Measurements from ENCODE around the gene SYNJ2. TPM values are rescaled to one million over a fixed set of nuclear protein-coding genes. Genes with fewer than 3 reads are reported as not detected.
A peak's percentile ranks its signal among the peaks of the same experiment; 100 is the strongest.
"Not testable (repeated sequence)": the region's sequence is repeated elsewhere in the genome, so short reads cannot be mapped to it uniquely, and the experiment has no call there.

The SYNJ2 gene
- 10 to 100 TPM; 26.2 to 32.1 TPM for total RNA-seq

- POLR2A ChIA-PET, result interaction anchor here (0.7 to 4.7 kb wide), 8 partner anchors 14 to 115 kb away, joined by 3 to 17 read pairs (median 6); no protein-coding TSS in a partner anchor
- Mint-ChIP-seq H3K4me1 (peaks cover 51% of the 10 kb centered on the region), H3K9me3 (no peaks in the 10 kb centered on the region), H3K27me3 (peaks cover 3% of the 10 kb centered on the region), H3K36me3 (peaks cover 3% of the 10 kb centered on the region), H3K4me3 (peak within 1 kb of the TSS; percentile 91), H3K27ac (peak within 1 kb of the TSS; percentile 81)
- ATAC-seq (ENCODE audit: low read depth), result peak; percentile 91
- peak; percentile 91 for DNase-seq
These were observed at the start of gene SYNJ2 for GRCh38 chr6:157981395-157982101. Gene SYNJ2 (plus strand): TSS chr6:157981863. CDS start chr6:157981962, 99 bp downstream.

- POLR2A ChIA-PET, result no interaction called here
- no peak for ATAC-seq (ENCODE audit: low read depth)
- Mint-ChIP-seq H3K36me3 (peaks cover 14% of the 10 kb centered on the region), H3K27me3 (no peaks in the 10 kb centered on the region), H3K4me3 (no peak overlapping the region), H3K9me3 (no peaks in the 10 kb centered on the region), H3K4me1 (peaks cover 12% of the 10 kb centered on the region), H3K27ac (no peak overlapping the region)
- no peak for DNase-seq
These were observed 45.9 kb upstream of the SYNJ2 start for GRCh38 chr6:157935786-157936185.

- Mint-ChIP-seq H3K27me3 (no peaks in the 10 kb centered on the region), H3K9me3 (no peaks in the 10 kb centered on the region), H3K27ac (no peak overlapping the region), H3K4me1 (peaks cover 12% of the 10 kb centered on the region), H3K4me3 (no peak overlapping the region), H3K36me3 (peaks cover 14% of the 10 kb centered on the region)
- ATAC-seq (ENCODE audit: low read depth) (no peak), DNase-seq (no peak)
- POLR2A ChIA-PET, result no interaction called here
These were observed 44.3 kb upstream of the SYNJ2 start for GRCh38 chr6:157937318-157937717.

GRCh38 chr6:157937916-157938315 is 43.7 kb upstream of the SYNJ2 start:
- Mint-ChIP-seq H3K36me3 (peaks cover 13% of the 10 kb centered on the region), H3K9me3 (no peaks in the 10 kb centered on the region), H3K4me3 (no peak overlapping the region), H3K27me3 (no peaks in the 10 kb centered on the region), H3K27ac (no peak overlapping the region), H3K4me1 (peaks cover 12% of the 10 kb centered on the region)
- ATAC-seq (ENCODE audit: low read depth) (no peak), DNase-seq (no peak)
- POLR2A ChIA-PET, result no interaction called here

GRCh38 chr6:157940375-157941036 is 41.2 kb upstream of the SYNJ2 start:
- Mint-ChIP-seq H3K36me3 (peaks cover 17% of the 10 kb centered on the region), H3K4me1 (peaks cover 10% of the 10 kb centered on the region)
- H3K9me3 Mint-ChIP-seq; H3K4me3 Mint-ChIP-seq; ATAC-seq (ENCODE audit: low read depth); H3K27me3 Mint-ChIP-seq; DNase-seq; H3K27ac Mint-ChIP-seq; POLR2A ChIA-PET: not testable (repeated sequence)

- Mint-ChIP-seq H3K4me1 (peaks cover 11% of the 10 kb centered on the region), H3K36me3 (peaks cover 19% of the 10 kb centered on the region), H3K27ac (no peak overlapping the region), H3K4me3 (no peak overlapping the region), H3K9me3 (no peaks in the 10 kb centered on the region), H3K27me3 (no peaks in the 10 kb centered on the region)
- no peak for ATAC-seq (ENCODE audit: low read depth)
- DNase-seq, result no peak
- POLR2A ChIA-PET, result no interaction called here
These were observed 40.4 kb upstream of the SYNJ2 start for GRCh38 chr6:157941101-157941863.

GRCh38 chr6:157942351-157942750 is 39.3 kb upstream of the SYNJ2 start:
- DNase-seq (no peak), ATAC-seq (ENCODE audit: low read depth) (no peak)
- Mint-ChIP-seq H3K27ac (no peak overlapping the region), H3K27me3 (no peaks in the 10 kb centered on the region), H3K36me3 (peaks cover 19% of the 10 kb centered on the region), H3K4me3 (no peak overlapping the region), H3K4me1 (peaks cover 12% of the 10 kb centered on the region), H3K9me3 (no peaks in the 10 kb centered on the region)
- POLR2A ChIA-PET, result no interaction called here

GRCh38 chr6:157943249-157943963 is 38.3 kb upstream of the SYNJ2 start:
- POLR2A ChIA-PET, result no interaction called here
- Mint-ChIP-seq H3K4me1 (peaks cover 12% of the 10 kb centered on the region), H3K4me3 (no peak overlapping the region), H3K36me3 (peaks cover 19% of the 10 kb centered on the region), H3K27ac (no peak overlapping the region), H3K9me3 (no peaks in the 10 kb centered on the region), H3K27me3 (no peaks in the 10 kb centered on the region)
- DNase-seq, result no peak
- no peak for ATAC-seq (ENCODE audit: low read depth)

GRCh38 chr6:157943964-157944283 is 37.7 kb upstream of the SYNJ2 start:
- DNase-seq, result no peak
- no peak for ATAC-seq (ENCODE audit: low read depth)
- POLR2A ChIA-PET, result no interaction called here
- no peak overlapping the region for H3K27ac Mint-ChIP-seq
- peaks cover 12% of the 10 kb centered on the region for H3K4me1 Mint-ChIP-seq
- H3K9me3 Mint-ChIP-seq, result peaks cover 2% of the 10 kb centered on the region
- H3K4me3 Mint-ChIP-seq, result no peak overlapping the region
- peaks cover 20% of the 10 kb centered on the region for H3K36me3 Mint-ChIP-seq
- peaks cover 4% of the 10 kb centered on the region for H3K27me3 Mint-ChIP-seq

- Mint-ChIP-seq H3K27ac (no peak overlapping the region), H3K4me3 (no peak overlapping the region), H3K27me3 (peaks cover 9% of the 10 kb centered on the region), H3K36me3 (peaks cover 19% of the 10 kb centered on the region), H3K9me3 (peaks cover 7% of the 10 kb centered on the region), H3K4me1 (peaks cover 6% of the 10 kb centered on the region)
- POLR2A ChIA-PET, result no interaction called here
- ATAC-seq (ENCODE audit: low read depth), result no peak
- no peak for DNase-seq
These were observed 36.4 kb upstream of the SYNJ2 start for GRCh38 chr6:157944983-157945931.

- Mint-ChIP-seq H3K27ac (no peak overlapping the region), H3K4me1 (peaks cover 4% of the 10 kb centered on the region), H3K27me3 (peaks cover 10% of the 10 kb centered on the region), H3K9me3 (peaks cover 7% of the 10 kb centered on the region), H3K4me3 (no peak overlapping the region), H3K36me3 (peaks cover 19% of the 10 kb centered on the region)
- DNase-seq (no peak), ATAC-seq (ENCODE audit: low read depth) (no peak)
- POLR2A ChIA-PET, result no interaction called here
These were observed 35.5 kb upstream of the SYNJ2 start for GRCh38 chr6:157946053-157946617.

- peaks cover 4% of the 10 kb centered on the region for H3K4me1 Mint-ChIP-seq
- DNase-seq (no peak), ATAC-seq (ENCODE audit: low read depth) (peak; percentile 84)
- H3K4me3 Mint-ChIP-seq, result no peak overlapping the region
- H3K9me3 Mint-ChIP-seq, result peaks cover 7% of the 10 kb centered on the region
- peaks cover 19% of the 10 kb centered on the region for H3K36me3 Mint-ChIP-seq
- H3K27ac Mint-ChIP-seq, result no peak overlapping the region
- POLR2A ChIA-PET, result no interaction called here
- peaks cover 10% of the 10 kb centered on the region for H3K27me3 Mint-ChIP-seq
These were observed 34.7 kb upstream of the SYNJ2 start for GRCh38 chr6:157946865-157947532.

All from activated naive CD8-positive, alpha-beta T cell treated with anti-CD3 and anti-CD28 coated beads, Interleukin-2, amount 10 ng/mL, durations not matched to agents 7 days and 5 days (primary cell).